DND-41 (cell line): ENCODE data around the gene HMGCR.

Experiments used
- ATAC-seq: fragments of 200-7000 bp; cut with Tn5 transposase; 3 replicates; pipeline ENCODE4 v1.9.1; 2021; ENCODE audit warnings: low read depth; ENCODE audit not compliant: insufficient read depth
- DNase-seq: peaks from one replicate; pipeline ENCODE4 v3.0.0-alpha.2; 2020
- H2AFZ ChIP-seq: 2 replicates; pipeline ENCODE4 v1.6.0; 2012; ENCODE audit warnings: low read depth, low read length
- H3K27ac ChIP-seq: 2 replicates; pipeline ENCODE4 v1.5.1; 2012; ENCODE audit warnings: low read length, inconsistent platforms
- H3K27me3 ChIP-seq: fragments of 200-600 bp; sonication (generic); 2 replicates; pipeline ENCODE4 v1.6.0; 2012; ENCODE audit warnings: low read length, mild to moderate bottlenecking, inconsistent platforms; ENCODE audit not compliant: insufficient read depth, poor library complexity
- H3K36me3 ChIP-seq: 2 replicates; pipeline ENCODE4 v1.5.1; 2012; ENCODE audit warnings: low read length, inconsistent platforms; ENCODE audit not compliant: insufficient read depth
- H3K4me1 ChIP-seq: 2 replicates; pipeline ENCODE4 v1.5.1; 2012; ENCODE audit warnings: mild to moderate bottlenecking, low read length; ENCODE audit not compliant: insufficient read depth
- H3K4me2 ChIP-seq: 2 replicates; pipeline ENCODE4 v1.6.0; 2012; ENCODE audit warnings: mild to moderate bottlenecking, moderate library complexity, low read length, inconsistent platforms; ENCODE audit not compliant: insufficient read depth
- H3K4me3 ChIP-seq, 2 experiments: fragments of 200-600 bp in 1 of 2; shearing (Covaris generic) in 1 of 2; 2 replicates each; pipeline ENCODE4 v1.5.1; 2012 to 2016; ENCODE audit warnings: inconsistent platforms in 2 of 2, low read length in 2 of 2, mild to moderate bottlenecking in 2 of 2, low read depth in 1 of 2, moderate library complexity in 1 of 2
- H3K79me2 ChIP-seq: 2 replicates; pipeline ENCODE4 v1.6.0; 2012; ENCODE audit warnings: low read length, inconsistent platforms; ENCODE audit not compliant: insufficient read depth
- H3K9ac ChIP-seq: 2 replicates; pipeline ENCODE4 v1.6.0; 2012; ENCODE audit warnings: low read depth, mild to moderate bottlenecking, inconsistent platforms, low read length, moderate library complexity
- H3K9me3 ChIP-seq: 2 replicates; pipeline ENCODE4 v1.5.1; 2012; ENCODE audit warnings: low read length, moderate library complexity, mild to moderate bottlenecking, inconsistent platforms; ENCODE audit not compliant: insufficient read depth, severe bottlenecking
- H4K20me1 ChIP-seq: 2 replicates; pipeline ENCODE4 v1.6.0; 2012; ENCODE audit warnings: low read length; ENCODE audit not compliant: insufficient read depth
- CTCF ChIP-seq: IDR thresholded peaks from 2 replicates; pipeline ENCODE4 v1.5.1; 2012; ENCODE audit warnings: borderline replicate concordance, low read length, moderate library complexity, mild to moderate bottlenecking; ENCODE audit not compliant: poor library complexity, severe bottlenecking; ENCODE audit errors: extremely low read depth
- EZH2 ChIP-seq: IDR thresholded peaks from 3 replicates; pipeline ENCODE4 v1.6.1; 2012; ENCODE audit warnings: borderline replicate concordance, low read depth, mild to moderate bottlenecking, moderate library complexity, low read length, inconsistent platforms; ENCODE audit not compliant: severe bottlenecking

HMGCR gene

GRCh38 chr5:75384218-75384617, 47.2 kb downstream of the HMGCR start:
- no peaks in the 10 kb centered on the region for H4K20me1 ChIP-seq
- H3K27ac ChIP-seq, result no peak overlapping the region
- H3K4me3 ChIP-seq, result no peak overlapping the region
- no peak overlapping the region for H3K4me2 ChIP-seq
- DNase-seq (no peak), ATAC-seq (no peak)
- no peaks in the 10 kb centered on the region for H3K9me3 ChIP-seq
- no peaks in the 10 kb centered on the region for H3K27me3 ChIP-seq
- no peaks in the 10 kb centered on the region for H3K79me2 ChIP-seq
- no peak overlapping the region for H3K9ac ChIP-seq
- H3K36me3 ChIP-seq, result peaks cover 61% of the 10 kb centered on the region; the same call in 1 of the 2 replicates
- TF ChIP-seq EZH2 (no peak), CTCF (no peak)
- H2AFZ ChIP-seq, result no peak overlapping the region
- H3K4me1 ChIP-seq, result no peaks in the 10 kb centered on the region

GRCh38 chr5:75387806-75388205, 50.8 kb downstream of the HMGCR start:
- no peak for DNase-seq
- TF ChIP-seq CTCF, result no peak
- TF ChIP-seq EZH2, result no peak
- Histone ChIP-seq H3K9me3 (no peaks in the 10 kb centered on the region), H4K20me1 (no peaks in the 10 kb centered on the region), H2AFZ (no peak overlapping the region), H3K4me2 (no peak overlapping the region), H3K36me3 (peaks cover 37% of the 10 kb centered on the region; the same call in 1 of the 2 replicates), H3K4me1 (no peaks in the 10 kb centered on the region), H3K27ac (no peak overlapping the region), H3K9ac (no peak overlapping the region), H3K27me3 (no peaks in the 10 kb centered on the region), H3K79me2 (no peaks in the 10 kb centered on the region), H3K4me3 (no peak overlapping the region)
- no peak for ATAC-seq

GRCh38 chr5:75389430-75389829, 52.4 kb downstream of the HMGCR start:
- Histone ChIP-seq H3K9me3 (no peaks in the 10 kb centered on the region), H3K27ac (no peak overlapping the region), H3K9ac (no peak overlapping the region), H2AFZ (no peak overlapping the region), H3K79me2 (no peaks in the 10 kb centered on the region), H3K4me1 (no peaks in the 10 kb centered on the region), H3K36me3 (peaks cover 26% of the 10 kb centered on the region; the same call in 1 of the 2 replicates), H3K27me3 (no peaks in the 10 kb centered on the region), H3K4me3 (no peak overlapping the region), H4K20me1 (no peaks in the 10 kb centered on the region), H3K4me2 (no peak overlapping the region)
- TF ChIP-seq EZH2 (no peak), CTCF (no peak)
- no peak for ATAC-seq
- no peak for DNase-seq

GRCh38 chr5:75395277-75395676, 58.3 kb downstream of the HMGCR start:
- no peak for ATAC-seq
- no peak for DNase-seq
- Histone ChIP-seq H3K4me1 (no peaks in the 10 kb centered on the region), H3K9me3 (no peaks in the 10 kb centered on the region), H3K79me2 (no peaks in the 10 kb centered on the region), H4K20me1 (no peaks in the 10 kb centered on the region), H2AFZ (no peak overlapping the region), H3K36me3 (peaks cover 10% of the 10 kb centered on the region), H3K27me3 (no peaks in the 10 kb centered on the region), H3K4me3 (no peak overlapping the region), H3K4me2 (no peak overlapping the region), H3K27ac (no peak overlapping the region), H3K9ac (no peak overlapping the region)
- TF ChIP-seq CTCF (no peak), EZH2 (no peak)
